NCI-H524 (cell line): ENCODE results near the gene KIRREL1.

Source experiments
- DNase-seq, 2 experiments: peaks; one replicate each; lab custom pipeline; 2025; lab: John Stamatoyannopoulos, UW

KIRREL1 gene

DNA sequence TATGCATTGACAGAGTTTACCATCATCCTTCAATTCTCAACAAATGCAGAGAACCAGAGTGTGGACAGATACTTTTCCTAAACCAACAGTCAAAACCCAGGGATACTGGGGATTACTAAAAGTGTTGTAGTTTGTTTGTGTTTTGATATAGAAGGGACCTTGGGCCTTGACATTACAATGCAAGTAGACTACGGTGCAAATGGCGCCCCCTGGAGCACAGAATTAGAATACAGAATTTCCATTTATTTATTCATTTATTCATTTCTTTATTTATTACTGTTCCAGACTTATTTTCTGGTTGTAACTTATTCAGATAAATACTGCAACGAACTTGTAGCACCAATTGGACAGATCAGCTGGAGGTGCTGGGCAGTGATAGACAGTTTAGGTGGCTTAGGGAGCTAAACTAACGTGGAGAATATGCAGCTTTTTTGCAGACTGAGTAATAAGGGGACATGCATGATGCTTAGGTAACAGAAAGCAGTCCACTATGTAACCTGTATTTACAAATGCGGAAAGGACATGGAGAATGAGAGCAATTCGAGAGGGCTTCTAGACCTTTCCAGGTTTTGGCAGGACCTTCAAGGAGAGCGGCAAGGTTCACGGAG, 42.6 kb downstream of the KIRREL1 start:
- peak in 1 of 2 experiments; percentile 14 for DNase-seq

DNA sequence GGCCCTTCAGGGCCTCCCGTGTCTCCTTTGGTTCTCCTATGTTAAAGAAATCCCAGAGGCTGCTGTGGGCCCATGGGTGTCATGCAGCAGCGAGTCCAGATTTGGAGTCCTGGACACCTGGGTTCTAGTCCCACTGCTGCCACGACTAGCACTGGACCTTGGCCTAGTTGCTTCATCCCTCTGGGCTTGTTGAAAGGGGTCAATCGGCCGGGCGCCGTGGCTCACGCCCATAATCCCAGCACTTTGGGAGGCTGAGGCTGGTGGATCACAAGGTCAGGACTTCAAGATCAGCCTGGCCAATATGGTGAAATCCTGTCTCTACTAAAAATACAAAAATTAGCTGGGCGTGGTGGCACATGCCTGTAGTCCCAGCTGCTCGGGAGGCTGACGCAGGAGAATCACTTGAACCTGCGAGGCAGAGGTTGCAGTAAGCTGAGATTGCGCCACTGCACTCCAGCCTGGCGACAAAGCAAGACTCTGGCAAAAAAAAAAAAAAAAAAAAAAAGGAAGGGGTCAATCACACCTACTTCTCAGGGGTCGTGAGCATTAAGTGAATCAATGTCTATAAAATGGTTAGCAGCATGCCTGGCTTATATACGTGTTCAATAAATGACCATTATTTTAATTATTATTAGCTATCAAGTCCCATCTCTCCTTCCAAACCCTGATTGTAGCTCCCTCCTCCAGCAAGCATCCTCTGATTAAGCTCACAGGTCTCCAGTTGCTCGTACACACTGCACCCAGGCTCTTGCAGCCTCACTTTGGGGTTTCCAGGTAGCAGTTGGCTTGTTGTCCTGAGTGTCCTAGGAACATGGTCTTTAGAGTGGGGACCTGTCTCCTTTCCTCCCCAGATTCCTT, 43.8 kb downstream of the KIRREL1 start:
- DNase-seq: no peak

DNA sequence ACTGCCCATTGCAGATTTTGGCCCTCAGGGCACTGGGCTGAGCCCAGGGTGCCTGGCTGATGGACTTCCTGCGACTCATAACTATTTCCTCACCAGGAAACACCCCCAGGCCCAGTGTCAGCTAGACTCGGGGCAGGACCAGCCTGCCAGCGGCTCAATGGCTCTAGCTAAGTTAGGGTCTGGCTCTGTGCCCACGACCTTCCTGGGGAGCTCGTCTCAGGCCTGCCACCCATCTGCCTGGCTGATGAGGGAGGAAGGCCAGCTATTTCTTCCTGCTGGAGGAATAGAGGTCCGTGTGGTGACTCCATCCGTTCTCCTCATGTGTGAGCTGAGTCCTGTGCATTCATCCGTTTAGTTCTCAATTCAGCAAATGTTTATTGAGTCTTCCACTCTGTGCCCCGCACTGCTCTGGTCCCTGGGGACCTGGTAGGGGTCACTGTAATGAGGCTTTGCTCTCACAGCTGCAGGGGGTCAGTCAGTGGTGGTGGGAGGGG, 44.5 kb downstream of the KIRREL1 start:
- DNase-seq: peak; percentile 51 to 65

DNA sequence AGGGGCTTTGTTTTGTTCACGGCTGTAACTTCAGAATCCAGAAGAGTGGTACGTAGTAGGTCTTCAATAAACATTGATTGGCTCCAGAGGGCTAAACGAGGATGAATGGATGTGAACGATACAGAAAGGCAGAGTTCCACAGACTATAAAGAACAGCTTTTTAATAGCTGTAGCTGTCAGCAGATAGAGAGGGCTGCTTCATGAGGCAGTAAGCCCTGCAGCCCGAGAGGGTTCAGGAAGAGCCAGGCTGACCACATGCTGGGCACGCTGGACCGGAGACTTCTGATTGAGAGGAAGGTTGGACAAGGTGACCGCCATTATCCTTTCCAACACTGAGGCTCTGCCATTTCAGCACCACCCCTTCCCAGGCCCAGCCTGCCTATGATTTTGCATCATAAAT, 45.3 kb downstream of the KIRREL1 start:
- no peak for DNase-seq

DNA sequence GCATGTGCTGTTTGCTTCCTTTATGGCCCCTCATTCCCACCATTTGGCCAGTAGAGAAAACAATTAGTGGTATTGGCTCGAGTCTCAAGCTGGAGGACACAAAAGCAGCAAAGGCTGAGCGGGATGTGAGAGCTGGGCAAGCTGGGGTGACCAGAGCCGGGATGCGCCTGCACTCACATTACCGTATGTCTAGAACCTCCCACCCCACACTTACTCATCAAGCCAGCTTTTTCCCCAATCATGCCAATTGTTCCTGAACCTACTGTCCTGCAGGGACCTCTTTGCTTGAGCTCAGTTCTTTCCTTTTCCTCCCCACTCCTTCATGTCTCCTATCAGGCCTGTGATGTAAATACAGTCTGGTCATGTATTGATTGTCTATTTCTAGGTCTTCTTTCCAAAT, 45.9 kb downstream of the KIRREL1 start:
- DNase-seq: no peak

DNA sequence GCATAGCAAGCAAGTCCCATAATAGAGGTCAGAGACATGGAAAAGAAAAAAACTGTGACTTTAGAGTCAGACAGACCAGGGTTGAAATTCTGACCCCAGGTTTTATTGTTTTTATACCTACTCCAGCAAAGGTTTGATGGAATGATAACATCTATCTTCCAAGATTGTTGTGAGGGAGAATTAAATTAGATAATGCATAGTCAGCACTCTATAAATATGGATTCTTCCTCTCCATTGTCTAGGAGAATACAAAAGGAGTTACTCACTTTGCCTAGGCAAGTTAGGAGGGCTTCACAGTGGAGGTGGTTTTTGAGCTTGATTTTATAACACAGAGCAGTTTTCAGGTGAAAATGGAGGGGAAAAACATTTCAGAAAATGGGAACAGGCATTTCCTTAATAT, 46.9 kb downstream of the KIRREL1 start:
- DNase-seq: no peak

DNA sequence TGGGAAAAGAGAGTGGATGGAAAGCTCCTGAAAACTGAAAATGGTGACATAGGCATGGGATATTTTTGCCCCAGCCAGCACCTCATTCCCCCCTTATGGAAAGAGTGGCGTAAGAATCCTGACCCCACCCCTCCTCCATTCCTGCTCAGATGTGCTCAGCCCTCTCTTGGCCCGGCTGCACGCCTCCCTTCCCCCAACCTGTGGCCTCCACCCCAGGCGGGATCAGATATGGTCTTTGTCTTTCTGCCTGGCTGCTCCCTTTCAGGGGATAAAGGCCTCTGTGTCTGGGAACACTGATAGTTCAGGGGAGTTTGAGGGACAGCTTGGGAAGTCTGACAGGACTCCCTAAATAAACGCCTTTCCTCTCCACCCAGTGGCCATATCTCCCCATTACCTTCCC, 49.8 kb downstream of the KIRREL1 start:
- no peak for DNase-seq

DNA sequence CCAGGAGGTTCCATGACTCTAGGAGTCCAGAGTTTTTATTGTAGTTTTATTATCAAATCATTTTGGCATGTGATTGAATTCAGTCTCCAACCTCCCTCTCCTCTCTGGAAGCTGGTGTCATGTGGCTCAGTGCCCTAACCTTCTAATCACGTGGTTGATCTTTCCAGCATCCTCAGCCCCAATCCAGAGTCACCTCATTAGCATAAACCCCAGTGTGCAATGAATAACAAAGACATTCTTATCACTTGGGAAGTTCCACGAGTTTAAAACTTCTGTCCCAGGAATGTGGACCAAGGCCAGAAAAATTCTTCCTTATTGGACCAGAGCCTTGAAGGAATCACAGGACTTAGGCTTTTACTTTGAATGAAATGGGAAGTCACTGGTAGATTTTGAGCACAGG, 52.2 kb downstream of the KIRREL1 start:
- no peak for DNase-seq

DNA sequence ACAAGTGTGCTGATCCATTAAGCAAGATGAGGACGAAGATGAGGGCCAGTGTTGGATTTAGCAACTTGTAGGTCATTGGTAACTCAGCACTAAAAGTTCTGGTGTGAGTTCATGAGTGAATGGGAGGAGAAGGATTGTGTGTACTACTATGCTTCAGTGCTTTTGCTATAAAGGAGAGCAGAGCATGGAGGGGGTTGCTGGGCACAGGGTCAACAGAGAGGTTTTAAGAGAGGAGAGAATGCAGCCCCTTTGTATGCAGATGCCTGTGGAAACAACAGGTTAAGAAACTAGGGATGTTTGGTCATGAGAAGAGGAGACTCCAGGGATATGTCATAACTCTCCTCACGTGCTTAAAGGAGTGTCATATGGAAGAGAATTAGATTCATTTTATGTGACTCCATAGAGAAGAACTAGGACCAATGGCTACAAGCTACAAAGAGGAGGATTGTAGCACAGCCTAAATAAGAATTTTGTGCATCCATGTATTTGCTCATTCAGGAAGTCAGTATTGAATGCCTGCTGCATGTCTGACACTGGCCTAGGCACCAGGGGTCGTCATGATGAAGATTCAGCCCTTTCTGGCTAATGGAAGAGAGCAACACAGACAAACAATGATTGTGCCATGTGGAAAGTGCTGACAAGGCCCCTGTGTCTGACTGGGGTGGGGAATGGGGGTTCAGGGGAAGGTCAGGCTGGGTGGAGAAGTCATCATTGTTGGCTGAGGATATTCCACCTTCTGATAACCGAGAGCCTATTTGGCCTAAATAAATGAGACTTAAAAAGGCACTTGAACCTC, 53.5 kb downstream of the KIRREL1 start:
- no peak for DNase-seq

DNA sequence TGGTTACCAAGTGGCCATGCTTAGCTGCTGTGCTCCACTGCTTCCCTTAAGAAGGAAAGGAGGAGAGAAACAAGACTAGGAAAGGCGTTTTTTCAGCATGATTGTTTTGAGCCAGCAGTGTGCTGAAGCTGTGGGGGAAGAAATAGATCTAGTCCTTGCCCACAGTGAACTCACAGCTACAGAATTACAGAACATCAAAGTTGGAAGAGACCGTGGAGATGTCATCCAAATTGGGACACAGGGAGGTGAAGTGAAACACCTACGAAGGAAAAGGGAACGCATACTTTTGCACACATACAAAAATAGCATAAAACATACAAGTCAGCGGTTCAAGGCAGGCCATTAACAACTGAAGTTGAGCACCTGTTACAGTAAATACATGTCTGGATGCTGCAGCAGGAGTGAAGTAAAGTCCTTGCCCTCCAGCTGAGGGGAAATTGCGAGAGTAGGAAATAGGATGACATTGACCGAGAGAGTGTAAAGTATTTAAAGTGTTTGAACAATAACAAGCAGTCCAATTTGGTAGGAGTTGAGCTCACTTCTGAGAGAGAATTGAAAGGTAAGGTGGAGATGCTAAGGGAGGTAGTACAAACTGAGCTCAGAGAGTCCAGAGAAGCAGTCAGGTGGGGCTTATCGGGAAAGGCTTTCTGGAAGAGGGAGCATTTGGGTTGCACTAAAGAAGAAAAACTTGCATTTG, 55.1 kb downstream of the KIRREL1 start:
- DNase-seq: no peak

DNA sequence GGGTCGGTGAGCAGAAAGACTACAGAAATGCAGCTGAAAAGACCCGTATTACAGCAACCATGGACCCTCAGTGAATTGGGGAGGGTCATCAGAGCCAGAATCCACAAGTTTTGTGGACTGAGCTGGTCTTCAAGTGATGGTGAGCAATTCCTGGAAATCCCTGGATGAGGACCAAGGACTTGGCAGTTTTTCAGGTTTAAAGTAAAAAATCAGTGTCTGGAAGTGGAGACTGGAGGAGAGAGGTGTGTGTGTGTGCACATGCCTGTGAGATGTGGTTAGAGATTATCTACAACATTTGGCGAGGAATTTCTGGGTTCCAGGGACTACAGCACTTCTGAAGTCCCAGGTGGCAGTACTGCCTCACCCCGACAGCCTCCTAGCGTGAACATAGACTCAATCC, 56.4 kb downstream of the KIRREL1 start:
- DNase-seq: no peak

DNA sequence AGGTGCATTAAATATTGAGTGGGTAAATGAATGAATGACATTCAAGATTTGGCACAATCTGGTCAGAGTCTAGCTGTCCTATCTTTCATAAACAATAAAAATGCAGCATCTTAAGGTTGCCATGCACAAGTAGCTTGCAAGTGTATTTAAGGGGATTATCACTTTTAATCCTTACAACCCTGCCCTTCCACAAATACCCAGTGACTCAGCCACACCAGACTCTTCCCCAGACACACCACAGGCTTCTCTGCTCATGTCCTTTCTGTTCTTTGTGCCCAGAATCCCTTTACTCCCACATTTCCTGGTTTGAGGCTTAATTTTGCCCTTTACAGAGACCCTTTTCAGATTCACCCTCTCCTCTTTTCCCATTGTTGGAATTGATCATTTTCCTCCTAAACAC, 59.8 kb downstream of the KIRREL1 start:
- peak in 1 of 2 experiments; percentile 56 for DNase-seq

DNA sequence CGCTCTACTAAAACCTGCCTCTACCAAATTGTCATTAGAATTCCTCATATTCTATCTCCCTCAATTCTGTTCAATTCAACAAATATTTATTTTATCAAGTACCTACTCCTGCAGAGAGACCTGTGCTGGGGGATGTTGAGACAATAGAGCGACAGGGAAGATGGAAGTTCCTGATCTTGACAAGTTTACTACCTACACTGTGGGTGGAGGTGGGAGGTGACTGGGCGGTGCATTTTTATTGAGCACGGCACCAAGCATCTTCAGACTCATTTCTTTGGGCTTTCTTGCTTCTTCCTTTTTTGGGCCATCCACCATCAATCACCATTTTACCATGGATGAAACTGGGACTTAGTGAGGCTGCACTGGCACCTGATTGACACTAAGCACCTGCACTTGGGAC, 61.3 kb downstream of the KIRREL1 start:
- no peak for DNase-seq

DNA sequence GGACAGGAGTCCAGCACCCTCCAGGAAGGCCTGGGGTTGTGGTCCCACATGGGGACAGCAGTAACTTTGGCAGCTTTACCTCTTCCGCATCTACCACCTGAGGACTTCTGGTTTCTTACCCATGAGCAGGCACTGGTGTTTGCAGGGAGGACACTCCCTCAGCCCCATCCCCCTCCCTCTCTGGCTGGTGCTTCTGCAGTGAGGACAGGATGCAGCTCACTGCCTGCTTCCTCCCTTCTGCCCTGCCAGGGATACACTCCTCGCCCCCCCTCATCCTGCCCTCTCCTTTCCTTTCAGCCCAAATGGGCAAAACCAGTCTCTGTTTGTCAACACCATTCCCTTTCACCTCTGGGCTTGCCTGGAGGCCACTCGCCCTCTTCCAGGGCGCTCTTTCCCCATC, 62.4 kb downstream of the KIRREL1 start:
- no peak for DNase-seq

DNA sequence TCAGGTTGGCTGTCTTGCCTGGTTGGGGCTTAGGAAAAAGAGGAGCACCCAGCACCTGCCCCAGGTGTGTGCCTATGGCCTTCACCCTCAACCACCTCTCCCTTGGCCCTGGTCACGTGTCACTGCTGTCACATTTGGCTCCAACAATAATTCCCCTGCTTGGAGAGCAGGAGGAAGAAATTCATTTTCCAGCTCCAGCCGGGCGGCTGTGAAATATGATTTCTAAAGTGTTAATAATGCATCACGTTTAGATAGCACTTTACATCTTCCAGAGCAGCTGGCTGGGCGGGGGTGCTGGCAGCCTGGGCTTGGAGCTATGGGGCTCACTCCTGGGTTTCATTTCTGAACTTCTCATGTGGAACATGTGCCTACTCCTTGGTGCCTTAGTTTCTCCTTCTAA, 63.1 kb downstream of the KIRREL1 start:
- no peak for DNase-seq

DNA sequence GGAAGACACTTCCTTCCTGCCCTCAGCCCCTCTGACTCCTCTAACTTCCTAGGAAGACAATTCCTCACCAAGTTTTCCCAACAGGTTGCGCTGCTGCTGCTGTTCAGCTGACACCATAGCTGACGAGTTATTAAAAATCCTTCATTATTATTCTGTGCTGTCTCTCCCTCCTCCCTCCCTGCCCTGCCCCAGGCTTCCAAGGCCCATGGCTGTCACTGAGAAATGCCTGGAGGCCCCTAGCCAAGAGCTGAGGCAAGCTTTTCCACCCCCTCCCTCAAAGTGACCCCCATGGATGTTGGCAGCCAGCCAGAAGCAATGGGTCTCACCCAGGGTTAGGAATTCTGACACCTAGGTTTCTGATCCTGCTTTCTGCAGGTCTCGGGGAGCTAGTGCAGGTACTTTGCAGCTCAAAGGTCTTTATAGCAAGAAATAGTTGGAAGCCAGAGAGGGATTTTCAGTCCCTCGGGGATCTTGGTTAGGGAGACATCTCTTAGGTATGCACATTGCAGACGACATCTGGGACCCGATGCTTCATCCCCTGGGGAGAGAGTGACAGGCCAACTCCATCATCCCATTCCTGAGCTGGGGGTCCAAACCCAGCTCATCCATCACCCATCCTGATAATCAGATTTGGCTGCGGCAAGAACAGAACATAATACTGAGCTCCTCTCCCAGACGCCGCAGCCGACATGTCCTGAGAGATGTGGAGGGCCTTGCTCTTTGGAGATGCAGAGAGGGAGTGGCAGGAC, 65.0 kb downstream of the KIRREL1 start:
- DNase-seq: no peak

DNA sequence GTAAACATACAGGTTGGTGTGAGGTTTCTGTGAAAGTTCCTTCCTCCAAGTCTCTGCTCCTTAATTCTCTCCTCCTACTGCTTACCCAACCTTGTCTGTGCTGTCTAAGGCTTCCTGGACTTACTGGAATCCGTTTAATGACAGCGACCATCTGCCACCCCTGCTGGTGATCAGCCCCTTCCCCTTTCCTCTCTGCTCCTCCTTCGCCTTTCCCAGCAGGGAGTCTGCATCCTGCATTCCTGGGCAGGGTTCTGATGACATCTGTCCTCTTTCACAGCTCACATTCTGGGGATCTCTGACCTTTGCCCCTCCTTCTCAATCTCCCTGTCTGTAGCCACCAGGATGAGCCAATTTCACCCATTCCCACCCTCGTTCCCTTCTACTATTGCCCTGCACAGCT, 66.5 kb downstream of the KIRREL1 start:
- peak; percentile 56 to 79 for DNase-seq

DNA sequence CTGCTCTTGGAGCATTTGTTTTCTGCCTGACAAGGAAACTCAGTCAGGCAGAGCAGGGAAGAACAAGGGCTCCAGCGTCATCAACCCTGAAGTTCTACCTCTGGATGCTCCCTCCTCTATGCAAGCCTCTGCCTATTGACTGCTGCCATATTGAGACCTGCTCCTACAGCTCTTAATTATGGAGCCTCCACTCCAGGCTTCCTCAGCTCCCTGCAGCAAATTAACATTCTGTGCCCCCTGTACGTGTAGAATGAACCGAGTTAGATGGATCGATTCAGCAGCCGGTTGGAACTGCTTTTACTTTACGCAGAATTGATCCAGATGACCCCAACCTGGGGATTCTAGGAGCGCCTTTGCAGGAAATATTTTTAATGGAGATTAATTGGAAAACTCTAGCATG, 68.7 kb downstream of the KIRREL1 start:
- DNase-seq: no peak

DNA sequence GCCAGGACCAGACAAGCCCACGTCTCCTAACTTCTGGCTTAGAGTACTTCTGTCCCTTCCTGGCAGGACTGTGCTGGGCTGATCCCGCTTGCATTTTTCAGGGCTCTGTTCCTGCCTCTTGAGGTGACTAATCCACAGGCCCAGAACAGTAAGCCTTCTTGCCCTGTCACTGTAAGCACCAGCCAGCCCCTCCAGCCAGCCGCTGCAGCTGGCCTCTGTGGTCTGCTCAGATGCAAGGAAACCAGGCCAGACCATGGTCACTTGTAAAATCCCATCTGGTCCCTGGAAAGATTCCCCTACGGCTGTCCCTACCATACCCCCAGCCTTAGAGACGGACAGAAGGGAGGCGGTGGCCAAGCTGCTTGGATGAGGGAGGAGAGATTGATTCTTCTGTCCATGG, 74.2 kb downstream of the KIRREL1 start:
- DNase-seq: peak in 1 of 2 experiments; percentile 40

DNA sequence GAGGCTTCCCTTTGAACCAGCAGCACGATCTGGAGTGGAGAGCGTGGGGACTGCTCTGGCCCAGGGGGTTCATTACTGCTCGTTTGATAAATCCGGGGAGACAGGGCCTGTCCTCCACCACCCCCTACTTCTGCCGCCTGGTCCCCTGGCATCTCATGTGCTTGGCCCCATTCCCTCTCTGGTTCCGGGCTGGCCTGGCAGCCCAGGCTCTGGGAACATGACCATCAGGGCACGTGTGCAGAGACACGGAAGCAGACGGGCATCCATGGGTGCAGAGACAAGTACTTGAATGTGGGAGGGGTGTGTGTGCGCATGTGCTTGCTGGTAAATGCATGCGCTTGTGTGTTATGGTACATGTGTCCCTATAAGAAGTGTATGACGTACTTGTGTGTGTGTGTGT, 75.5 kb downstream of the KIRREL1 start:
- no peak for DNase-seq

DNA sequence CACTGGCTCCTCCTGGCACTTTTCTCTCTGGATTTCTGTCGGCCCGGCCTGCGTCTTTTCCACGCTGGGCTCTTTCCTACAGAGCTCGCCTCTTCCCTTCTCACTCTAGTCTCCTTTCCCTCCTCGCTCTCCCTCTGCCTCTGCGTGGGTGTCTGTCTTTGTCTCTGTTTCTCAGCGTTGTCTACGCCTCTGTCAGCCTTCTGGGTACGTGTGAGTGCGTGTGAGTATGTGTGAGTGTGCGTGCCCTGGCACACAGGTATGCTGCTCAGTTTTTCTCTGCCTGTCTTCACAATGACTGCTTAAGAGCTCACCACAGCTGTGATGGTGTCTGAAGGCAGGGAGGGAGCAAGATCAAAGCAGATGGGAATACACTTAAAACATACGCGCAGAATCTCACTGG, 77.7 kb downstream of the KIRREL1 start:
- DNase-seq: peak in 1 of 2 experiments; percentile 42
